Activated gamma-delta T cell treated with anti-CD3 and anti-CD28 coated beads, Interleukin-2, amount 50 U/mL, for 16 hours (primary cell): Measurements from ENCODE around the gene GPR68.

ENCODE experiments used
- DNase-seq: peaks from one replicate; pipeline ENCODE4 v3.0.0-alpha.2; 2020; ENCODE audit warnings: low read depth

Gene GPR68, protein sequence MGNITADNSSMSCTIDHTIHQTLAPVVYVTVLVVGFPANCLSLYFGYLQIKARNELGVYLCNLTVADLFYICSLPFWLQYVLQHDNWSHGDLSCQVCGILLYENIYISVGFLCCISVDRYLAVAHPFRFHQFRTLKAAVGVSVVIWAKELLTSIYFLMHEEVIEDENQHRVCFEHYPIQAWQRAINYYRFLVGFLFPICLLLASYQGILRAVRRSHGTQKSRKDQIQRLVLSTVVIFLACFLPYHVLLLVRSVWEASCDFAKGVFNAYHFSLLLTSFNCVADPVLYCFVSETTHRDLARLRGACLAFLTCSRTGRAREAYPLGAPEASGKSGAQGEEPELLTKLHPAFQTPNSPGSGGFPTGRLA

DNA sequence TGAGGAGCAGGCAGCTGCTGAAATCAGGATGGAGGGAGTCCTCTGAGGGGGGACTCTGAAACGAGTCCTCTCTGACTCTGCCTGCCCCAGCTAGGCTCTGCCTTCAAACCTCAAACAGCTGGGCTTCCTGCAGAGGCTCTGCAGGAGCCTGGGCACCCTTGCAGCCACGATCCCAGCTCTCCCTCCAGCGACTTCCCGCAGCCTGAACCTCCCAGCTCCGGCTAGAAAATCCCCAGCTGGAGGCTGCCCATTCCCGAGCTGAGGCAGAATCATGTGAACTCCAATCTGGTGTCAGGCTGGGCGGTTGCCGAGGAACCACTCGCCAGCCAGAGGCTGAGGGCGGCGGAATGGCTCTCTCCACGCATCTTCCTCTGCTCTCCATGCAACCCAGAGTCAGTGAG is at the start of gene GPR68:
Gene GPR68 (minus strand): TSS at position 204 of the 401 bp plus-strand sequence. CDS start 9,654 bp downstream, outside the sequence.
- DNase-seq: no peak

DNA sequence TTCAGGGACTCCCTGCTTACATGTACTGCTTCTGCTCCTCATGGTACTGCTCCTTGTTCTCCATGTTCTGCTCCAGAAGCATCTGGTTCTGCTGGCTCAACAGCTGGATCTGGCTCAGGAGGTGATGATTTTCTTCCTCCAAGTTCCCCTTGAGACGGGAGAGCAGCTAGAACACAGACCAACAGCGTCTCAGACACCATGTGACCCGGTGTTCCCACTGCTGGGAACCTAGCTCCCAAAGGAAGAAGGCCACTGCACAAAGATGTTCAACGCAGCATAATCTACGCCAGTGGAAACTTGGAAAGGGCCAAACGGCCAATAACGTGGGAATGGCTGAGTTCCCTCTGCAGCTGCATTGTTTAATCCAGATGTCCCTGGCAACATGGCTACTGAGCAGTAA is 49.6 kb upstream of the GPR68 start:
- DNase-seq: no peak

DNA sequence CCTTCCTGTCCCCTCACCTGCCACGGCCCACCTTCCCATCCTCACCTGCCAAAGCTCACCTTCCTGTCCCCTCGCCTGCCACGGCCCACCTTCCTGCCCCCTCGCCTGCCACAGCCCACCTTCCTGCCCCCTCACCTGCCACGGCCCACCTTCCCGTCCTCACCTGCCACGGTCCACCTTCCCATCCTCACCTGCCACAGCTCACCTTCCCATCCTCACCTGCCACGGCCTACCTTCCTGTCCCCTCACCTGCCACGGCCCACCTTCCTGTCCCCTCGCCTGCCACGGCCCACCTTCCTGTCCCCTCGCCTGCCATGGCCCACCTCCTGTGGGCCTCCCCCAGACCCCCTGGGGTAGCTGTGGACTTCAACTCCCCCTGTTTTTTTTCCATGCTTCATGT is 48.8 kb upstream of the GPR68 start:
- DNase-seq: no peak

DNA sequence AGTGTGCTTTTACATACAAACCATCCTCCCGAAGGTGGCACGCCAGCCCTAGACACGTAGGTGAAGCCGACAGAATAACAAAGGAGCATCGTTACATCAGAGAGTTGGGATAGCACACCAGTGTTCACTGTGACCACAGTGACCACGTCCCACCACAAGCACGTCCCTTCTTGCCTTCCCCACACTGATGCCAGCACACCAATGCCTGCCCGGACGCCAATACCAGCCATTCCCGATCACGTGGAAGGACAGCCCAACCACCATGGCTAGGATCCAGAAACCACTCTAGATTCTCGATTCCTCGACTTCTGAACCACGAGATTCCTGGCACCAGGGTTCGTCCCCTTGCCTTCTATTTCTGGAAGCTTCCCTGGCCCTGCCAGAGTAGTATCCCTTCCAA is 48.0 kb upstream of the GPR68 start:
- DNase-seq: no peak

DNA sequence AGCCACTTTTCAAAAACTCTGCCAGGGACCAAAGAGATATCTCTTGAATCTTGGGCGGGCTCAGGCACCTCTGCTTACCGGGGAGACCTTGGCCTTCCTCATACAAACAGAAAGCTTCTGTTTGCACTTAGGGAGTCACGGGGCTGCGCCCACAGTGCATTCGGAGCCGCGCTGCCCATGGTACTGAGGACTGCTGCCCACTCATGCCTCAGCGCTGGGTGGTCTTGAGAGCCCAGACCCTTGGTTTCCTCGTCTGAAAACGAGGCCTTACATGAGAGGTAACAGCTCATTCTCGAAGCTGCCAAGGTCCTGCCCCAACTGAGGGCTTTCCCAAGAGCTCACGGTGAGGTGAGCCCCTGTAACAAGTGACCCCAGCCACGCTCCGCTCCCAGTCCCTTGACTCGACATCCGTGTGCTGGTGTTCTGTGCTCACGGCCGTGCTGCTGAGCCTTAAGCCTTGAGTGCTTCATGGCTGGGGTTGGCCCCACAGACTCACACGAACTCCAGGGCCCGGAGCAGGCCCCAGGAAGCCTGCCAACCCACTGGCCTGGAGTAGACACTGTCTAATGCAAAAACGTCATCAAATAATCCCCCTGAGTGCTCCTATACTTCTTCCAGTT is 47.4 kb upstream of the GPR68 start:
- DNase-seq: no peak

DNA sequence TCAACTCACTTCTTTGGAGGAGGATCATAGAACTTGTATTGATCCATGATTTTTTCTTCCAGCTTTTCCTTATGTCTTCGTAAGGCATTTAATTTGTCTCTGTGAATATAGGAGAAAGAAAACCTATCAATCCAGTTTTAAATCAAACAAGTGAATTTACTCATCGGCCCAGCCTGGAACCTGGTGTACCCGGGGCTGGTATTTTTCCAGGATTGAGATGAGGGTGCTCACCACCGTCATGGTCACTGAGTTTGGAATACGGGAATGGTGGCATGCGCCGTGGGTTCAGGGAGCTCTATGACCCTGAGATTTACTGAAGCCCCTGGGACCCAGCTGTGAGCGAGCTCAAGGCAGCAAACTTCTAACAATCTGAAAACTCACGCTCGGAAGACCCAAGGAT is 46.5 kb upstream of the GPR68 start:
- DNase-seq: no peak

DNA sequence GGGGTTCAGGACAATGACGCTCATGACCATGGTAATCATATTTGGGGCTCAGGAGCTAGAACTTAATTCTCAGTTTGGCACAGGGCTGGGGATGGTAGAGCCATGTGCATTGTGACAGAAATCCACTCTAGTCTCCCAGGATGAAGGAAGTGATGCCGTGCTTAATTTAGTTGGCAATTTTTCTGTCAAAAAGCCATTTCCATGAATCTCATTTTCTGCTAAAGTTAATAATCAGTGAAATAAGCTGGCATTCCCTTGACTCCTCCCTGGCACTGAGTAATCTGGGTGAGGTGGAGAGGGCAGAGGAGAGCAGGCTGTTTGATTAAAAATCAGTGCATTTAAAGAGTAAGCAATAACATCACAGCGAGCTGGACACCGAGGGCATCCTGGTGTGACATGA is 45.0 kb upstream of the GPR68 start:
- DNase-seq: no peak

DNA sequence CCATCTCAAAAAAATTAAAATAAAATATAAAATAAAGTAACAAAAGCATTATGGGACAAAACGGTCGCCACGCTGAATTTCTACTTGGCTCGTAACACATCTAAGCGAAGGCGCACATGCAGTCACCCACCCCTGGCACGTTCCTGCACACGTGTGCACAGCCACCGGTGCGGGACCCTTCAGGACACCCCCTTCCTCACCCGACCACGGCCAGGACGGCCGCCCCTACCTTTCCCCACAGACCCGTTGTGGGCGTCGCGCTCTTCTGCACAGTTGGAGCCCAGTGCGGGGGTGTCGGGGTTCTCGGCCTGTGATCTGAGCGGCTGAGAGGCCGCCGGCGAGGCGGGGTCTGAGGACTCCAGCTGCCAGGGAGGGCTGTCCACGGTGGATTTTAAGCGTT is 44.4 kb upstream of the GPR68 start:
- no peak for DNase-seq

DNA sequence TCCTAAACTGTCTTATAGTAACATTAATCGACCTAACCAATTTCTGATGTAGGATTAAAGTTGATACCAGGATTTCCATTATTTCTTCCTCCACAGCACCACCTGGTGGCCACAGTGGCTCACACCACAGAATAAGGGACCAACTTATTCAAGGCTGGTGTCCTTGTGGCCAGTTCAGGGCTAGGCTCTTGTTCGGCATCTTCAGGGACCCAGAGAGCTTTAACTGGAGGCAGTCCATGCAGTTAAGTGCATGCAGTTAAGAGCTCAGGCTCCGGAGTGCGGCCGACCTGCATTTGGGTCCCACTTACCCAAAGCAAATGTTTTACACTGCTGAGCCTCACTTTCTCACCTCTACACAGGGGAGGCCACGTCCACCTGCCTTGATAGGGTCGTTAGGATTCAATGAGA is 42.0 kb upstream of the GPR68 start:
- DNase-seq: peak; percentile 73

DNA sequence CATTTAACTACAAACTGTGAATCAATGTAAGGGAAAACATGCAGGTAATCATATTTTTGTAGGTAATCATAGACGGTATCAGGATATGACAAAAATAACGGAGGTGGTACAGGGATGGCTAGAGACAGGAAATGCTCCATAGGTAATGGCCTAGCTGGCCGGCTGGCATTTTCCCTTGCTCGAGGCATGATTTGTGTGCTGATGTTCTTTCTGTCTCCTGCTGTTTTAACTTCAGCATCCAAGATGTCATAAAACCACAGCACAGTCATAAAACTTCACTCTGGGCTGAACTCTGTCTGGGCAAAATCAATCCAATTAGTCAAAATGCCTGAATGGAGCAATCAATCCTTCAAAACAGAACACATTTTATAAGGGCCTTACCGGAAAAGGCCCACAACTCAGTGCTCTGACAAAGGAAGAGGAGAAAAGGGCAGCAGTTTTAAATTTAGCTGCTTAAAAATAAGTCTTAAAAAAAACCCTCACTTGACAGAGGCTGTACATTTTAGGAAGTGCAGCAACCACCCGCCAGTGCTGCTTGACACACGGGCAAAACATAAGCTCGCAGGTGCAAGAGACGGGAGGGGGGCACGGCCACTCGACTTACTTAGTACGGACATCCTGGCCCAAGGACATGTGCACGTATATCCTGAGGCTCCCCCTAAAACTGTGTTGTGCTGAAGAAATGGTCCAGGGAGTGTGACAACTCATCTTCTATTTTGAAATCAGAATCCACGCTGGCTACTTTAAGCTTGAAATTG is 40.5 kb upstream of the GPR68 start:
- no peak for DNase-seq

DNA sequence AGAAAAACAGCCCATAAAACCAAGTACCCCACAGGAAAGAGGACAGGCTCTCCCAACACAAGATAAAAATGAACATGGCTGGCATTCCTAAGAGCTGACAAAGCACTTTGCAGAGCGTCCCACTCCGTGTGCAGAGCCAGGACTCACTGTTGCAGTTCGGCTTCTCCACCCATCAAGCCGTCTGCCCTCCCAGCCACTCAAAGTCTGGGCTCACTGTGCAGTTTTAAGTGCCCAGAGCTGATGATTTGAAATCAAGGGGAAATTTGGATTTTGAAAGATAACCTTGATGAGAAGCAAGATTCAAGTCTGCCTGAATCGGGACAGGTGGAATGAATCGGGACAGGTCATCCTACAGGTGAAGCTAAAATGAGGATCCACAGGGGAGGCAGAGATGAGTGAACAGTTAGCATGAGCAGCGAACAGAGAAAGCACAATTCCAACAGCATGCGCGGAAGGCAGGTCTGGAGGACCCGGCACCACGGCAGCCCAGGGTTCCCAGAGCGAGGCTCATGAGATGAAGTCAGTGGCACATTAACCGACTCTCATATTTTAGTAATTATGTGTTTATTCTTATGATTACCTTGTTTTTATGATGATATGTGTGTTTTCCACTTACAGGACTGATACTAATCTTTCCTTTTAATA is 39.8 kb upstream of the GPR68 start:
- no peak for DNase-seq

DNA sequence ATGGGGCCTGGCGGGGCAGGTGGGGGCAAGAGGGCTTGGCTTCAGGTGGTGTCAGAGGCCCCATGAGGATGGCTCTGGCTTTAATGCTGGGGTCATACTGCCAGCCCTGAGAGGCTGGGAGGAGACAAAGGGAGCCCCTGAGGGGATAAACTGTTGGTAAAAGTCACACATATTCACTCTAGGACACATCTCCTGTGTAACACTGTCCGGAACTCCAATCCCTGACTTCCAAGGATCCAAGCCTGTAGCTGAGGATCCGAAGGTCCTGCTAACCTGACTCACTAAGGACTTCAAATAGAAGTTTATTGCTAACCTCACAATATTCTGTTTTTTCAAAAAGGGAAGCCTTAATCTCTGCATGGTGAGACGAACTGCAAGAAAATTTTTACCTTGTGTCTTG is 39.2 kb upstream of the GPR68 start:
- DNase-seq: no peak

DNA sequence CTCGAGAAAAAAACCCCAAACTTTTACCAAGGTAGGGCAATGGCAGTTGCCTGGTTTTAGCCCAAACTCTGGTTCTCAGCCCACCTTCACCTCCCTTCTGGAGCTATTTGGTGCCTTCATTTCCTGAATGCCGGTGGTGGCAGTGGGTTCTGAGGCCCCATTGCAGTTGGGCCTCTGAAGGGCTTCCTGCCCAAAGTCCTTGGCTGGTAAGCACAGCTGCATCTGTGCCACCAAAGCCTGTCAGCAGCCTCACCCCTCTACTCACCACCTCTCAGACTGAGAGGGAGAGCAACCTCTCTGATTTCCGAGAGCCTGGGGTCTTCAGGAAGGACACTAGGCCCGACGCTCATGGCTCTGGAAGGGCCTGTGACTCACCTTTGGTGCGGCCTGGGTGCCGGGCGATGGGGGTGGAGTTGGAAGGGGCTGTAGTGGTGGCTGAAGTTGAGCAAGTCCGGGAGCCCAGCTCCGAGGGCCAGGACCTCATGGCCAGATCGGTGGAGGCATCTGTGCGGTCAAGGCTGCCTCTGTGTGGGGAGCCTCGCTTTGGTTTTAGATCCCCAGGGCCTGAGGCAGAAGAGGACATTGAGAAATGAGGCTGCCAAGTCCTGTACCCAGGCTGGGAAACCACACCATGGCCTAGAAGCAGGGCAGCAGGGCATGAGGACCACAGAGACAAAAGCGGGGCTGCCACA is 38.6 kb upstream of the GPR68 start:
- DNase-seq: no peak

DNA sequence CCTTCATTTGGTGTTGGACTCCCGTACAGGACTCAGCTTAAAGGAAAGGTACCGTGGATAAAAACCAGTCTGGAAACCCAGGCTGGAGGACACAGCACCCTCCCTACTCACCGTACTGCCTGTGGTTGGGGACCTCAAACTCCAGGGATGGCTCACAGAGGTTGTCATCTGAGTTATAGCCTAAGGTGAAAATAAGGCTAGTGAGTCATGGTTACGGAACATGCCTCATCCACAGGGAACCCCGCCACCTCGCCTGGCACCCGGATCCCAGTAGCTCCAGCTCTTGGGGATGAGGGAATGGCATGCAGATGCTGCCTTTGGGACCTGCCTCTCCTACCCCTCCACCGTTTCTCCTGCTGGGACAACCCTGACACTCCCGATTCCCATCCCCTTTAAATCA is 36.8 kb upstream of the GPR68 start:
- DNase-seq: no peak

DNA sequence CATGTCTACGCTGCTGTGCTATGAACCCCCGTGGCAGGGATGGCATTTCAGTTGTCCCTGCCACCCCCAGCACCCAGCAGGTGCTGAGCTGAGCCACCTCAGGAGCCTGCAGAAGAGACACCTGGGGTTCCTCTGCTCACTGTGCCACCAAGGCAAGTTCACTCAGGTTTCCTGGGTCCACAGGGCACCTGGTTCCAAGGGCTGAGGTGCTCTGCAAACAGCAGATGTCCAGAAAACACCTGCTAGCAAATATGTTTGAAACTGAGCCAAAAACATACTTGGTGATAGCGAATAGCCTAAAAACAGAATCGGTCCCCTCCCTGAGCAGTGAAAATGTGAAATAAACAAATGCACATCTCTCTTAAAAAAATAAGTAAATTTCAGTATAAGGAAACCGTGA is 35.6 kb upstream of the GPR68 start:
- DNase-seq: no peak

DNA sequence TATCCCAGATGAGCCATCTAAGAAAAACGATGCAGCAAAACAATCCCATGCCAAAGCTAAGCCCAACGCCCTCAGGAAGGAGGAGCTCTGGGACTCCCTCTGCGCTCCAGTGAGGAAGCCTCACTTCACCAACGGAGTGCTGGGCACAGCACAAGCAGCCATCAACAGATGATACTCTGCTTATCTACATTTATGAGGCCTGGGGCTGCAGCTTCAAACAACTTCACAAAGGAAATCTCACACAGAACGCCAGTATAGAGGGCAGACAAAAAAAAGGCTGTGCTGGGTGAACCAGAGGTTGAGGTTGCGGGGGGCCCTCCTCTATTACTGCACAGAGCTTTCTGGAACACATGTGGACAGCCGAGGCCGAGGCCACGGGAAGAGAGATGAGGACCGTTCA is 34.9 kb upstream of the GPR68 start:
- DNase-seq: no peak

DNA sequence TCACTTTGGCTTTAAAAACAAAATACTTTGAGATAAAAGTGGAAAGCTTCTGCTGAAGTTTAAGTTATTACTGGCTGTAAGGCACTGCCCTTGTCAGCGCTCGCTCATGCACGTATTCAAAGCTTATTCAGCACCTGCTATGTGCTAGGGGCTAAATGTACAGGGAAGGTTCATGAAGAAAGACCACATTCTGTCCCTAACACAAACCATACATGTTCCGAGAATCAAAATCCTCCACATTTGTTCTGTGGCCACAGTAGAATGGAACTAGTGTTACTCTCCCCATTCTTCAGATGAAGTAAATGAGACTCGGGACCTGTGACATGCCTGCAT is 33.8 kb upstream of the GPR68 start:
- DNase-seq: no peak

DNA sequence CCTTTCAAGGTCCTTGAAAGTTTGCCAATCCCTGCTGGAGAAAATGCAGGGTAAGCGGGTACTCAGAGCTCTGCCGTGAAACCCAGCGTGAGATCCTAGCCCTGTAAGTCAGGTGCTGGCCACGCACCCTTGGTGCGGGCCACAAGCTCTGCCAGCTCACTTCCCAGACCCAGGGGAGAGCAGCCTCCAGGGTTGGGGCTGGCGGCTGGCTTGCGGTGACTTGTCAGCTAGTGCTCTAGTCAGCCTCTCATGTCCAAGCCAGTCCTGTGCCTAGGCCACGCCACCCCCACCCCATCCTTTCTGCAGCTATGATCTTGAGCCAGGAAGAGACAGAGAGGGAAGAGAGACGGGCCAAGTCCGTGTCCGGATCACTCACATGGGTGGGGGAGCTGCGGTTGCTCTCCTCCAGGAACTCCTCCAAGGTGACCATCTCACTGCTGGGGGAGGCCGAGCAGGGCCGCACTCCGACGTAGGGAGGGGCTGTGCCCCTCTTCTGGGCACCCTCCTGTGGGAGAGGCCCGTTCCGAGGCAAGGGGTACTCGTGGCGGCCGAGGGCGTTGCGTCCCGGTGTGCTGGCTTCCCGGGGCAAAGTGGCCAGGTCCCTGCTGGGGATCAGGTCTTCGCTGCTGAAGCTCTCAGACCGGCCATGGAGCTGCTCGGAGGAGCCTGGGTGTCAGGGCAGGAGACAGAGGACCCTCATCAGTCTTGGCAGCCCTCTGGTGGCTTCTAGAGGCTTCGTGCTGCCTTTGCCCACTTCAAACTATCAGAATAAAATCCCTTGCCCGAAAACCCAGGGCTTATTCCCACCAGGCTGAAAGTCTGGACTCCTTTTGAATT is 33.3 kb upstream of the GPR68 start:
- DNase-seq: no peak

DNA sequence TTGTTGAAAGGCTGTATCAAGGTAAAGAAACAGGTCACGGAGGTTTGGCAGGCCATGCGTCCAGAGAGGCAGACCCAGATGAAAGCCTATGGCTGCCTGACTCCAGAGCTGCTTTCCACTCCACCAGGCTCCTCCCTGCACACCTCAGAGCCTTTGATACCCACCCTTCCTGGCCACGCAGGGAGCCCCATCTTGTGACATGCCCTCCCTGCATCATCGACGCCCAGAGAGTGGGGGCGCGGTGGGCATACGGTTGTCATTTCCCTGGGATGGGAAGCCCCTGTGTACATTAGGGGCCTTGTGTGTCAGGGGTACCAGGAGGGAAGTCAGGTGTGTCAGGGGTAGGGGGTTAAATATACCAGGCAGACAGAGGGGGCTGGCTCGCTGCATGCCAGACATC is 30.3 kb upstream of the GPR68 start:
- no peak for DNase-seq

DNA sequence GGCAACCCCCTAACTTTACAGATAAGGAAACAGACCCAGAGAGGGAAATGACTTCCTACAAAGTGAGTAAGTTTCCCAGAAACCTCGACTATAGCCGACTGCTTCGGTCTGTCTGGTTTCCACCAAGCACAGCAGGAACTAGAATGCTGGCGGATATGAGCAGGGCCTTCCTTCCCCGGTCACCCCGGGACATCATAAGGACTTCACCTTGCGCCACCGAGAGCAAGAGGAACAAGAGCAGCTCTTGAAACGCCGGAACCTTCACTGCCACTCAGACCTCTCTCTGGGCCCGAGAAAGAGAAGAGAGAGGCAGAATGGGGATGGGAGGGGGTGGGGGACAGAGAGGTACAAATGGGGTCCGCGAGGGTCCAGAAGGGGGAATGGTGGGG is 29.4 kb upstream of the GPR68 start:
- DNase-seq: no peak

DNA sequence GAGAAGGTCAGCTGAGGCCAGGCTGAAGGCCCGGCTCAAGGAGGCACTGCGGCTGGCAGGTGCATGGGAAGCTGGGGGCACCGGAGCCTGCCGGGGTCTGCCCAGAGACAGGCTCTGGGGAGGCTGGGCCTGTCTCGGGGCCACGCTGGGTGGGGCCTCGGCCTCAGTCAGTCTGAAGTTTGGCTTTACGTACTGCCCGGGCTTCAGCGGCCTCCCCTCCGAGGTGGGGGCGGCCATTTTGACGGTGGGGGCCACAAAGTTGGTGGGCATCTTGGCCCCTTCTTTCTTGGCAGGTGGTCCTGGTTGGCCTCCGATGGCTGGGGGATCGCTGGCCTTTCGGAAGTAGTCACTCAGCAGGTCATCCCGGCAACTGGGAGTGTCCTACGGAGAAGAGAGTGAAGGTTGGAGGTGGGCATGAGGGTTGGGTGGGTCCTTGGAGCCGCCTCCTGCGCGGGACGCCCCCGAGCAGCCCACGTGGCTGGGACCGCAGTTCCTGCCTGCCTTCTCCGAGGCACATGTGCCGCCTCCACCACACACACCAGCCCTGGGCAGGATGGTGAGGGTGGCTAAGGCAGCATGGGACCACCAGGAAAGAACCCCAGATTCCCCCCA is 28.9 kb upstream of the GPR68 start:
- no peak for DNase-seq
